Mononuclear cell (primary cell): ENCODE measurements around the gene SLC46A3. TPM values are rescaled to one million over a fixed set of nuclear protein-coding genes. Genes with fewer than 3 reads are reported as not detected.
"Not testable (repeated sequence)": the region's sequence is repeated elsewhere in the genome, so short reads cannot be mapped to it uniquely, and the experiment has no call there.

Experiments used
- H3K27me3 ChIP-seq: 2 replicates; pipeline ENCODE4 v1.6.0; 2011; ENCODE audit warnings: low read length, control low read depth; ENCODE audit not compliant: insufficient read depth
- H3K4me1 ChIP-seq: 2 replicates; pipeline ENCODE4 v1.5.1; 2011; ENCODE audit warnings: mild to moderate bottlenecking, low read length, control low read depth; ENCODE audit not compliant: insufficient read depth
- H3K4me3 ChIP-seq: 2 replicates; pipeline ENCODE4 v1.5.1; 2011; ENCODE audit warnings: mild to moderate bottlenecking, low read length, moderate library complexity
- H3K9me3 ChIP-seq: 2 replicates; pipeline ENCODE4 v1.5.1; 2011; ENCODE audit warnings: low read depth, mild to moderate bottlenecking, control low read depth, low read length
- total RNA-seq: library from RNA; depleted of rRNA; stranded (reverse); fragments of >200 nt; gene quantifications from one replicate; pipeline ENCODE4 v1.2.3, GENCODE V29; 2012

SLC46A3 gene
- total RNA-seq, 1 donor, result 8.1 TPM

- peaks cover 13% of the 10 kb centered on the region for H3K4me1 ChIP-seq
- H3K4me3 ChIP-seq, result no peak overlapping the region
- H3K9me3 ChIP-seq, result no peaks in the 10 kb centered on the region
- no peaks in the 10 kb centered on the region for H3K27me3 ChIP-seq
Observed at GRCh38 chr13:28743499-28744083, 24.8 kb upstream of the SLC46A3 start.

GRCh38 chr13:28743020-28743419 lies 24.2 kb upstream of the SLC46A3 start:
- Histone ChIP-seq H3K9me3 (no peaks in the 10 kb centered on the region), H3K4me3 (no peak overlapping the region), H3K4me1 (peaks cover 13% of the 10 kb centered on the region), H3K27me3 (no peaks in the 10 kb centered on the region)

GRCh38 chr13:28742445-28742844 lies 23.7 kb upstream of the SLC46A3 start:
- H3K4me1 ChIP-seq, result peaks cover 13% of the 10 kb centered on the region
- H3K4me3 ChIP-seq, H3K9me3 ChIP-seq, H3K27me3 ChIP-seq: not testable (repeated sequence)

- H3K9me3 ChIP-seq, result no peaks in the 10 kb centered on the region
- H3K4me1 ChIP-seq, result peaks cover 13% of the 10 kb centered on the region
- H3K27me3 ChIP-seq, result no peaks in the 10 kb centered on the region
- H3K4me3 ChIP-seq, result no peak overlapping the region
Observed at GRCh38 chr13:28741084-28741491, 22.3 kb upstream of the SLC46A3 start.

- Histone ChIP-seq H3K4me1 (peaks cover 7% of the 10 kb centered on the region), H3K4me3 (no peak overlapping the region), H3K27me3 (no peaks in the 10 kb centered on the region), H3K9me3 (no peaks in the 10 kb centered on the region)
Observed at GRCh38 chr13:28739376-28739775, 20.6 kb upstream of the SLC46A3 start.

- Histone ChIP-seq H3K4me3 (no peak overlapping the region), H3K9me3 (no peaks in the 10 kb centered on the region), H3K27me3 (no peaks in the 10 kb centered on the region), H3K4me1 (no peaks in the 10 kb centered on the region)
Observed at GRCh38 chr13:28735481-28736029, 16.8 kb upstream of the SLC46A3 start.

GRCh38 chr13:28734906-28735305 lies 16.1 kb upstream of the SLC46A3 start:
- Histone ChIP-seq H3K27me3 (no peaks in the 10 kb centered on the region), H3K4me1 (no peaks in the 10 kb centered on the region), H3K9me3 (no peaks in the 10 kb centered on the region), H3K4me3 (no peak overlapping the region)

- Histone ChIP-seq H3K9me3 (no peaks in the 10 kb centered on the region), H3K4me3 (no peak overlapping the region)
Observed at GRCh38 chr13:28730762-28731161, 12.0 kb upstream of the SLC46A3 start.

GRCh38 chr13:28729541-28729940 lies 10.8 kb upstream of the SLC46A3 start:
- H3K27me3 ChIP-seq, result no peaks in the 10 kb centered on the region
- H3K4me1 ChIP-seq, result no peaks in the 10 kb centered on the region

More at GRCh38 chr13:28730762-28731161, 12.0 kb upstream of the SLC46A3 start:
- Histone ChIP-seq H3K4me1 (no peaks in the 10 kb centered on the region), H3K27me3 (no peaks in the 10 kb centered on the region)

GRCh38 chr13:28728642-28729041 lies 9.9 kb upstream of the SLC46A3 start:
- H3K9me3 ChIP-seq, result no peaks in the 10 kb centered on the region
- no peaks in the 10 kb centered on the region for H3K27me3 ChIP-seq
- H3K4me1 ChIP-seq, result no peaks in the 10 kb centered on the region
- H3K4me3 ChIP-seq, result no peak overlapping the region

More at GRCh38 chr13:28729541-28729940, 10.8 kb upstream of the SLC46A3 start:
- Histone ChIP-seq H3K4me3 (no peak overlapping the region), H3K9me3 (no peaks in the 10 kb centered on the region)

GRCh38 chr13:28725046-28725610 lies 6.4 kb upstream of the SLC46A3 start:
- Histone ChIP-seq H3K4me3 (no peak overlapping the region), H3K4me1 (no peaks in the 10 kb centered on the region), H3K9me3 (no peaks in the 10 kb centered on the region), H3K27me3 (no peaks in the 10 kb centered on the region)

GRCh38 chr13:28723806-28724205 lies 5.0 kb upstream of the SLC46A3 start:
- H3K27me3 ChIP-seq, result no peaks in the 10 kb centered on the region
- no peak overlapping the region for H3K4me3 ChIP-seq
- no peaks in the 10 kb centered on the region for H3K9me3 ChIP-seq

GRCh38 chr13:28719227-28720055 lies 671 bp upstream of the SLC46A3 start:
- no peaks in the 10 kb centered on the region for H3K27me3 ChIP-seq
- no peaks in the 10 kb centered on the region for H3K9me3 ChIP-seq
- H3K4me1 ChIP-seq, result peaks cover 22% of the 10 kb centered on the region
- peak overlapping the region; percentile 81 for H3K4me3 ChIP-seq

More at GRCh38 chr13:28723806-28724205, 5.0 kb upstream of the SLC46A3 start:
- H3K4me1 ChIP-seq, result peaks cover 6% of the 10 kb centered on the region

GRCh38 chr13:28718196-28718542 lies 601 bp downstream of the SLC46A3 start:
- Histone ChIP-seq H3K4me3 (peak overlapping the region; percentile 81), H3K27me3 (no peaks in the 10 kb centered on the region), H3K9me3 (no peaks in the 10 kb centered on the region), H3K4me1 (peaks cover 22% of the 10 kb centered on the region)

- H3K4me3 ChIP-seq, result no peak overlapping the region
- peaks cover 22% of the 10 kb centered on the region for H3K4me1 ChIP-seq
- no peaks in the 10 kb centered on the region for H3K9me3 ChIP-seq
- no peaks in the 10 kb centered on the region for H3K27me3 ChIP-seq
Observed at GRCh38 chr13:28717170-28717569, 1.6 kb downstream of the SLC46A3 start.
